Endothelial cell of umbilical vein (primary cell): ENCODE results near the gene KRTCAP2. TPM values are rescaled to one million over a fixed set of nuclear protein-coding genes. Genes with fewer than 3 reads are reported as not detected.
A peak's percentile ranks its signal among the peaks of the same experiment; 100 is the strongest.

ENCODE experiments used
- BruUV-seq: library from RNA; stranded (reverse); fragments of 400-500 nt; replicated peaks from 2 replicates; lab custom pipeline; 2021; lab: Mats Ljungman, UMichigan
- CTCF ChIA-PET: fragments of 300-600, 350-600 bp; sonication (Branson Sonifier 250); formaldehyde crosslinking; loops from one replicate; lab custom pipeline; 2021; ENCODE audit warnings: antibody characterized with exemption, inconsistent platforms; lab: Charles Lee
- POLR2A ChIA-PET: fragments of 300-600, 350-600 bp; sonication (Branson Sonifier 250); formaldehyde crosslinking; loops from one replicate; lab custom pipeline; 2021; ENCODE audit warnings: antibody characterized with exemption, inconsistent platforms; lab: Charles Lee
- DNase-seq: peaks from one replicate; pipeline ENCODE4 v3.0.0-alpha.2; 2011; ENCODE audit warnings: low read depth, low spot score
- FAIRE-seq: peaks from 2 replicates; lab custom pipeline; 2011; peaks lifted over from hg19 to GRCh38; lab: Jason Lieb, UNC
- H2AFZ ChIP-seq: 2 replicates; pipeline ENCODE4 v1.6.0; 2012; ENCODE audit warnings: low read depth, low read length, control low read depth, inconsistent platforms
- H3K27ac ChIP-seq: 2 replicates; pipeline ENCODE4 v1.5.1; 2011; ENCODE audit warnings: low read depth, mild to moderate bottlenecking, control low read depth, low read length, moderate library complexity; ENCODE audit not compliant: insufficient read depth
- H3K27me3 ChIP-seq, 2 experiments: 2 replicates each; pipeline versions ENCODE4 v1.6.0 to v1.6.1; 2011; ENCODE audit warnings: low read length in 2 of 2, mixed read lengths in 1 of 2; ENCODE audit not compliant: control insufficient read depth in 2 of 2, insufficient read depth in 2 of 2
- H3K36me3 ChIP-seq, 2 experiments: 2 replicates in 1 of 2; 3 replicates in 1 of 2; pipeline ENCODE4 v1.5.1; 2011; ENCODE audit warnings: low read length in 2 of 2, mild to moderate bottlenecking in 1 of 2, moderate library complexity in 1 of 2; ENCODE audit not compliant: control insufficient read depth in 2 of 2, insufficient read depth in 2 of 2; ENCODE audit errors: extremely low read depth in 1 of 2
- H3K4me1 ChIP-seq: 3 replicates; pipeline ENCODE4 v1.5.1; 2011; ENCODE audit warnings: mild to moderate bottlenecking, low read length; ENCODE audit not compliant: control insufficient read depth, insufficient read depth; ENCODE audit errors: extremely low read depth
- H3K4me2 ChIP-seq: 2 replicates; pipeline ENCODE4 v1.6.1; 2011; ENCODE audit warnings: low read length, control low read depth, mixed read lengths; ENCODE audit not compliant: insufficient read depth
- H3K4me3 ChIP-seq, 3 experiments: fragments of 200-600 bp in 1 of 3; sonication (generic), shearing (Covaris generic) in 1 of 3; replicated peaks in 1 of 3; 2 replicates each; pipeline ENCODE4 v1.5.1; 2011 to 2016; ENCODE audit warnings: control low read depth in 3 of 3, low read length in 3 of 3, mild to moderate bottlenecking in 2 of 3, inconsistent platforms in 1 of 3, low read depth in 1 of 3, moderate library complexity in 1 of 3; ENCODE audit not compliant: insufficient read depth in 1 of 3
- H3K79me2 ChIP-seq: 2 replicates; pipeline ENCODE4 v1.6.0; 2012; ENCODE audit warnings: low read length, inconsistent platforms; ENCODE audit not compliant: control insufficient read depth, insufficient read depth
- H3K9ac ChIP-seq: replicated peaks from 2 replicates; pipeline ENCODE3; 2011; ENCODE audit warnings: low read length, control low read depth; ENCODE audit not compliant: insufficient read depth; ENCODE audit errors: extremely low read depth
- H3K9me1 ChIP-seq: replicated peaks from 3 replicates; pipeline ENCODE4 v1.6.0; 2011; ENCODE audit warnings: mild to moderate bottlenecking, low read length; ENCODE audit not compliant: control insufficient read depth, insufficient read depth; ENCODE audit errors: extremely low read depth
- H3K9me3 ChIP-seq: replicated peaks from 2 replicates; pipeline ENCODE4 v1.5.1; 2012; ENCODE audit warnings: low read length, inconsistent platforms; ENCODE audit not compliant: control insufficient read depth, insufficient read depth
- H4K20me1 ChIP-seq: replicated peaks from 2 replicates; pipeline ENCODE3; 2011; ENCODE audit warnings: mild to moderate bottlenecking, low read length; ENCODE audit not compliant: control insufficient read depth, insufficient read depth; ENCODE audit errors: extremely low read depth
- CTCF ChIP-seq, 2 donors: IDR thresholded peaks; 1 replicate in 1 of 2; 2 replicates in 1 of 2; pipeline ENCODE4 v1.5.1; 2011; ENCODE audit warnings: low read length in 2 of 2, mild to moderate bottlenecking in 2 of 2, moderate library complexity in 2 of 2, control low read depth in 1 of 2, inconsistent platforms in 1 of 2, low read depth in 1 of 2; ENCODE audit not compliant: insufficient read depth in 1 of 2; ENCODE audit errors: extremely low read depth in 1 of 2
- EZH2 ChIP-seq: IDR thresholded peaks from 2 replicates; pipeline ENCODE4 v1.6.1; 2012; ENCODE audit warnings: borderline replicate concordance, low read depth, mild to moderate bottlenecking, moderate library complexity, low read length, inconsistent platforms; ENCODE audit not compliant: severe bottlenecking
- FOS ChIP-seq: IDR thresholded peaks from 2 replicates; pipeline ENCODE4 v1.6.1; 2011; ENCODE audit warnings: mild to moderate bottlenecking, low read length, moderate library complexity, borderline replicate concordance; ENCODE audit not compliant: insufficient read depth
- GATA2 ChIP-seq: IDR thresholded peaks from 2 replicates; pipeline ENCODE4 v1.7.0; 2011; ENCODE audit warnings: low read depth, mild to moderate bottlenecking, moderate library complexity, mixed read lengths, low read length; ENCODE audit not compliant: insufficient read length, insufficient read depth
- JUN ChIP-seq: IDR thresholded peaks from 2 replicates; pipeline ENCODE4 v1.6.1; 2011; ENCODE audit warnings: borderline replicate concordance, low read depth; ENCODE audit not compliant: insufficient read length, insufficient read depth
- MYC ChIP-seq: IDR thresholded peaks from one replicate; pipeline ENCODE4 v1.6.1; 2011; ENCODE audit warnings: mild to moderate bottlenecking, low read depth, low read length
- POLR2A ChIP-seq: IDR thresholded peaks from 2 replicates; pipeline ENCODE4 v1.6.1; 2012; ENCODE audit warnings: low read depth, mild to moderate bottlenecking, control low read depth, low read length
- POLR2AphosphoS5 ChIP-seq: IDR thresholded peaks from 2 replicates; pipeline ENCODE4 v1.6.1; 2012; ENCODE audit warnings: low read depth, mild to moderate bottlenecking, control low read depth, low read length, moderate library complexity; ENCODE audit not compliant: insufficient read depth
- dilution Hi-C: fragments of 300-500 bp; cut with MboI; formaldehyde crosslinking; loops from one replicate; pipeline ENCODE4 v1.15.0; 2019; ENCODE audit warnings: low sequenced_read_pairs; ENCODE audit not compliant: extremely low pct_ligation_motif_present
- intact Hi-C: fragments of 100-400 bp; cut with micrococcal nuclease; formaldehyde crosslinking; loops from one replicate; pipeline ENCODE4 v1.10.0; 2022
- polyA plus RNA-seq, 4 experiments: library from polyadenylated mRNA; depleted of rRNA in 3 of 4; stranded (reverse) in 3 of 4; unstranded in 1 of 4; fragments of >200 nt; gene quantifications; 2 replicates each; pipeline versions ENCODE4 v1.2.1 to v1.2.3, GENCODE V29; 2011 to 2012; ENCODE audit warnings: missing spikeins in 1 of 4
- total RNA-seq: library from RNA; stranded (reverse); gene quantifications from 2 replicates; pipeline ENCODE4 v1.2.3, GENCODE V29; 2021
- TF ChIP-seq, protein P1 (sequence below): IDR thresholded peaks from 2 replicates; pipeline ENCODE4 v1.6.1; 2011; ENCODE audit not compliant: insufficient read depth, insufficient read length

KRTCAP2 gene
- total and polyA plus RNA-seq, 2 donors (not counting 3 experiments of a cell fraction or from before 2014, with no cell fraction given): 207 to 362 TPM

- Histone ChIP-seq H3K27me3 (no peaks in the 10 kb centered on the region), H2AFZ (peak overlapping the region; percentile 30)
Measured at GRCh38 chr1:155127967-155128754, 44.9 kb downstream of the KRTCAP2 start.

DNA sequence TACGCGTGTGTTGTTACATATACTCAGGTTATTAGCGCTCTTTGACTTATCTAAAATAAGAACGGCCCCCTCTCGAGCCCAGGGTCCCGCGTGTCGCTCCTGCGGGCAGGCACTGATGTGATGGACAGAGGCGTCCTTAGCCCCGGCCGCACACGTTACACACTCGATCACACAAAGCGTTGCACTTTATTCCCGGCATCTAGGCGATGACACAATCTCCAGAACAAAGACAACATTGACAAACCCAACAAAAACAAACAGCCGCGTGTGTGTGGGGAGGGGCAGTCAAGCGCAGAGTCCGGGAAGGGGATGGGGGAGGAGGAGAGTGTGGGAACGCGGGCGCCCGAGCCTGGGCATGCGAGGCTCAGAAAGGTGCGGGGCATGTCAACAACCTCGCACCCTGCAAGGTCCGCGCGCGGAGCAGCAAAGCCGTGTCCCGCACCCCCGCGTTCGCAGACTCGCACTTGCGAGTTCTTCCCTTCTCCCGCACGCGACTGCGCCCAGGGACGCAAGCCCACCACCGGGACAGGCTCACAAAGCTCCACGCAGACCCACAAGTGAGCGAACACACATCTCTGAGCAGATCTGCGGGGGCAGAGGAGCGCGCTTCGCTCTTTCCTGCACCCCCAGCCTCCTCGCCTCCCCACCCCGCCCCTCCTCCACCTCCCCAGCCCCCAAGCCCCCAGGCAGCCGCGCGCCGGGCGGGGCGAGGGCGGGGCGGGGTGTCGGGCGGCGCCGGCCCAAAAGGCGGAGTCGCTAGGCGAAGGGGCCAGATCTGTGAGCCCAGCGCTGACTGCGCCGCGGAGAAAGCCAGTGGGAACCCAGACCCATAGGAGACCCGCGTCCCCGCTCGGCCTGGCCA, 45.8 kb downstream of the KRTCAP2 start, which contains the start of gene EFNA1:
Gene EFNA1 (plus strand): TSS at position 772 of the 862 bp plus-strand sequence. CDS start 102 bp downstream, outside the sequence.
- FAIRE-seq (peak; percentile 93), DNase-seq (peak; percentile 93)
- dilution Hi-C loops: no loop called here
- no peaks in the 10 kb centered on the region for H4K20me1 ChIP-seq
- intact Hi-C loops: loop anchor here (1.0 to 5.0 kb wide), 4 partner anchors 8 to 155 kb away; partner anchors contain the start of genes CKS1B, DPM3, SHC1 and SLC50A1
- H3K4me2 ChIP-seq: peak within 1 kb of the TSS; percentile 87
- no peaks in the 10 kb centered on the region for H3K9me1 ChIP-seq
- peak within 1 kb of the TSS; percentile 51 to 95 (median 91) for H3K4me3 ChIP-seq
- BruUV-seq: no TSS peak
- POLR2A ChIA-PET: no interaction called here
- peak within 1 kb of the TSS; percentile 68 for H3K27ac ChIP-seq
- H3K36me3 ChIP-seq: peaks cover 10 to 15% of the 10 kb centered on the region in 2 experiments
- H3K9ac ChIP-seq: peak within 1 kb of the TSS; percentile 92
- peaks cover 59% of the 10 kb centered on the region for H3K4me1 ChIP-seq
- CTCF ChIA-PET: interaction anchor here (0.8 to 15.5 kb wide), 5 partner anchors 9 to 66 kb away, joined by 3 to 204 read pairs (median 4); no protein-coding TSS in a partner anchor
- peak within 1 kb of the TSS; percentile 46 for H2AFZ ChIP-seq
- no peaks in the 10 kb centered on the region for H3K9me3 ChIP-seq
- TF ChIP-seq EZH2 (no peak), MYC (peak; percentile 14), CTCF (IDR thresholded peaks at IDR 0.05; ENCODE audit: extremely low read depth in 1 of 2, insufficient read depth in 1 of 2, low read depth in 1 of 2, low read length in 2 of 2) (no peak), GATA2 (no peak), POLR2A (peak; percentile 95), JUN (no peak), POLR2AphosphoS5 (peak; percentile 85)
- TF ChIP-seq, protein P1, sequence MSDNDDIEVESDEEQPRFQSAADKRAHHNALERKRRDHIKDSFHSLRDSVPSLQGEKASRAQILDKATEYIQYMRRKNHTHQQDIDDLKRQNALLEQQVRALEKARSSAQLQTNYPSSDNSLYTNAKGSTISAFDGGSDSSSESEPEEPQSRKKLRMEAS: peak; percentile 39
- H3K79me2 ChIP-seq: peaks cover 29% of the 10 kb centered on the region
- H3K27me3 ChIP-seq: no peaks in the 10 kb centered on the region

More at GRCh38 chr1:155127967-155128754, 44.9 kb downstream of the KRTCAP2 start:
- no peaks in the 10 kb centered on the region for H3K9me3 ChIP-seq
- H3K4me3 ChIP-seq: peak overlapping the region; percentile 51 to 95 (median 91)
- peak overlapping the region; percentile 87 for H3K4me2 ChIP-seq
- dilution Hi-C loops: no loop called here
- peak overlapping the region; percentile 92 for H3K9ac ChIP-seq
- peaks cover 10 to 19% of the 10 kb centered on the region in 2 experiments for H3K36me3 ChIP-seq
- DNase-seq: peak; percentile 29
- POLR2A ChIA-PET: interaction anchor here (0.9 kb wide), 1 partner anchor 39 kb away, joined by 4 read pairs; no protein-coding TSS in a partner anchor
- CTCF ChIA-PET: interaction anchor here (1.0 to 15.5 kb wide), 8 partner anchors 10 to 65 kb away, joined by 3 to 204 read pairs (median 6); partner anchors contain the start of gene KRTCAP2
- BruUV-seq: TSS peak; percentile 73
- peaks cover 29% of the 10 kb centered on the region for H3K79me2 ChIP-seq
- H3K27ac ChIP-seq: peak overlapping the region; percentile 68
- no peaks in the 10 kb centered on the region for H4K20me1 ChIP-seq
- FAIRE-seq: no peak
- peaks cover 59% of the 10 kb centered on the region for H3K4me1 ChIP-seq
- H3K9me1 ChIP-seq: no peaks in the 10 kb centered on the region
- intact Hi-C loops: loop anchor here (1.0 to 5.0 kb wide), 4 partner anchors 7 to 156 kb away; partner anchors contain the start of genes CKS1B, DPM3, SHC1 and SLC50A1
- TF ChIP-seq FOS (no peak), POLR2AphosphoS5 (peak; percentile 6), EZH2 (no peak)
